Measurements from ENCODE around the gene COQ10A. TPM values are rescaled to one million over a fixed set of nuclear protein-coding genes. Genes with fewer than 3 reads are reported as not detected.
"Not testable (repeated sequence)": the region's sequence is repeated elsewhere in the genome, so short reads cannot be mapped to it uniquely, and the experiment has no call there.

Gene COQ10A
- total and polyA plus RNA-seq, 4 donors: 5.8 to 18.1 (median 12.4) TPM

DNA sequence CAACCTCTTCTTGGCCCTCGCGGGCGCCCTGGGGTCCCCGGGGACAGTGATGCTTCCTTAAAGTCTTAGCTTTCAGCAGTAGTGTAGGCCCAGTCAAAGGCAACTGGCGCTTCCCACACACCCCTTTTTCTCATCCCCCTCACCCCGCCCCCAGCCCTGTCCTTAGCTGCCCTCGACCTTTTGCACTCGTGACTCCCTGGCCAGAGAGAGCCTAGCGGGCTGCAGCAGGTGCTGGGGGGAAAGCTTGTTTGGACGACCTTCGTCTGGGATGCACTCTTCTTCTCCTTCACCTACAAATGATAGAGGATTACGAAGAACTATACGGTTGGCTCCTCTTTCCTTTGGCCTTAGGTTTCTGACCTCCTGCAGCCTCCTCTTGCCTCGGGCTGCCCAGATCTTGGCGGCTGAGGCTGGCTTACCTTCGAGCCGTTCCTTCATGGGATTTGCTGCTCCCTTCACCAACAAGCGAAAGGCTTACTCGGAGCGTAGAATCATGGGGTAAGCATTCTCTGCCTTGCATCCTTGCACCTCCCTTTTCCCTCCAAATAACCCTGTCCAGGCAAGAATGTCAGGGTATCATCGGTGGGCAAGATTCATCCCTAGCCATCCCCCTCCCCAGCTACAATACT lies 815 bp downstream of the COQ10A start:
- 31 to 41% methylated on average over 21 of the region's 21 CpGs for WGBS, 2 donors
- no peaks in the 10 kb centered on the region for H3K27me3 ChIP-seq (ENCODE audit: control insufficient read depth in 3 of 3, insufficient read depth in 3 of 3, low read length in 2 of 3)
- peak overlapping the region in 1 of 2 donors; percentile 76 for H3K9ac ChIP-seq (ENCODE audit: insufficient read depth in 1 of 2, low read length in 2 of 2)
- H3K9me3 ChIP-seq (ENCODE audit: control insufficient read depth in 4 of 4, insufficient read depth in 3 of 4, low read length in 3 of 4): no peaks in the 10 kb centered on the region
- H3K4me3 ChIP-seq: peak overlapping the region; percentile 83
- peaks cover 2 to 8% (median 4%) of the 10 kb centered on the region in 4 donors for H3K36me3 ChIP-seq (ENCODE audit: control insufficient read depth in 4 of 4, insufficient read depth in 4 of 4, low read length in 4 of 4)
- DNase-seq: no peak
- peaks cover 0 to 7% (median 4%) of the 10 kb centered on the region in 5 donors for H3K4me1 ChIP-seq (ENCODE audit: control insufficient read depth in 5 of 5, insufficient read depth in 5 of 5, low read length in 5 of 5)
- peak overlapping the region; percentile 84 to 99 for H3K27ac ChIP-seq (ENCODE audit: low read depth in 1 of 2, low read length in 1 of 2)
- no peak for ATAC-seq (ENCODE audit: insufficient read depth, low FRiP score)
- TF ChIP-seq, protein P1, sequence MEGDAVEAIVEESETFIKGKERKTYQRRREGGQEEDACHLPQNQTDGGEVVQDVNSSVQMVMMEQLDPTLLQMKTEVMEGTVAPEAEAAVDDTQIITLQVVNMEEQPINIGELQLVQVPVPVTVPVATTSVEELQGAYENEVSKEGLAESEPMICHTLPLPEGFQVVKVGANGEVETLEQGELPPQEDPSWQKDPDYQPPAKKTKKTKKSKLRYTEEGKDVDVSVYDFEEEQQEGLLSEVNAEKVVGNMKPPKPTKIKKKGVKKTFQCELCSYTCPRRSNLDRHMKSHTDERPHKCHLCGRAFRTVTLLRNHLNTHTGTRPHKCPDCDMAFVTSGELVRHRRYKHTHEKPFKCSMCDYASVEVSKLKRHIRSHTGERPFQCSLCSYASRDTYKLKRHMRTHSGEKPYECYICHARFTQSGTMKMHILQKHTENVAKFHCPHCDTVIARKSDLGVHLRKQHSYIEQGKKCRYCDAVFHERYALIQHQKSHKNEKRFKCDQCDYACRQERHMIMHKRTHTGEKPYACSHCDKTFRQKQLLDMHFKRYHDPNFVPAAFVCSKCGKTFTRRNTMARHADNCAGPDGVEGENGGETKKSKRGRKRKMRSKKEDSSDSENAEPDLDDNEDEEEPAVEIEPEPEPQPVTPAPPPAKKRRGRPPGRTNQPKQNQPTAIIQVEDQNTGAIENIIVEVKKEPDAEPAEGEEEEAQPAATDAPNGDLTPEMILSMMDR (IDR thresholded peaks at IDR 0.05; ENCODE audit: control extremely low read depth, extremely low read depth): no peak

DNA sequence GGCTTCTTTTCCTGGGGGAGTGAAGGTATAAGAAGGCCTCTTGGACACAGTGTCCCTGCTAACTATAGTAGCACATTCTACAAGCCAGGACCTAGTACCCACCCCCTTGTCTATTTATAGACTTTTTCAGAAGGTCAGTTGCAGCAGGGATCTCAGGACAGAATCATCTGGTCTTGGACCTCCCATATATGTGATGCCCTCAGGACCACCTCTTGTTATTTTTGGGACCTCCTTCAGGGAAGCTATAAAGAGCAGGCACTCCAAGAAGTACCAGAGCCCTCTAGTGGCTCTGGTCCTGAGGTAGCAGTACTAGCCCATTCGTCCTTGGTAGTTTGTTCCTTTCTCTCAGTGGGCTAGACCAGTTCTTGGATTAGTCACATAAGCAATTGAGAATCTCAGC lies 4.3 kb downstream of the COQ10A start:
- Histone ChIP-seq H3K27me3 (ENCODE audit: control insufficient read depth in 3 of 3, insufficient read depth in 3 of 3, low read length in 2 of 3) (no peaks in the 10 kb centered on the region), H3K4me3 (no peak overlapping the region), H3K27ac (ENCODE audit: low read depth in 1 of 2, low read length in 1 of 2) (peak overlapping the region in 1 of 2 donors; percentile 95), H3K9ac (ENCODE audit: insufficient read depth in 1 of 2, low read length in 2 of 2) (no peak overlapping the region), H3K9me3 (ENCODE audit: control insufficient read depth in 4 of 4, insufficient read depth in 3 of 4, low read length in 3 of 4) (no peaks in the 10 kb centered on the region), H3K36me3 (ENCODE audit: control insufficient read depth in 4 of 4, insufficient read depth in 4 of 4, low read length in 4 of 4) (peaks cover 22 to 32% (median 28%) of the 10 kb centered on the region in 4 donors), H3K4me1 (ENCODE audit: control insufficient read depth in 5 of 5, insufficient read depth in 5 of 5, low read length in 5 of 5) (peaks cover 0 to 7% (median 4%) of the 10 kb centered on the region in 5 donors)
- TF ChIP-seq, protein P1 (IDR thresholded peaks at IDR 0.05; ENCODE audit: control extremely low read depth, extremely low read depth): no peak
- ATAC-seq (ENCODE audit: insufficient read depth, low FRiP score): no peak
- DNase-seq: peak in 2 of 3 donors; percentile 28 to 33
- WGBS, 2 donors: 27 to 32% methylated on average over 1 of the region's 1 CpG

GRCh38 chr12:56272468-56272867 lies 5.7 kb downstream of the COQ10A start:
- not testable (repeated sequence) for H3K4me3 ChIP-seq; ATAC-seq (ENCODE audit: insufficient read depth, low FRiP score); H3K4me1 ChIP-seq (ENCODE audit: control insufficient read depth in 5 of 5, insufficient read depth in 5 of 5, low read length in 5 of 5); H3K9ac ChIP-seq (ENCODE audit: insufficient read depth in 1 of 2, low read length in 2 of 2); H3K27me3 ChIP-seq (ENCODE audit: control insufficient read depth in 3 of 3, insufficient read depth in 3 of 3, low read length in 2 of 3); H3K9me3 ChIP-seq (ENCODE audit: control insufficient read depth in 4 of 4, insufficient read depth in 3 of 4, low read length in 3 of 4); H3K27ac ChIP-seq (ENCODE audit: low read depth in 1 of 2, low read length in 1 of 2); DNase-seq
- peaks cover 23 to 34% (median 30%) of the 10 kb centered on the region in 4 donors for H3K36me3 ChIP-seq (ENCODE audit: control insufficient read depth in 4 of 4, insufficient read depth in 4 of 4, low read length in 4 of 4)
- WGBS, 2 donors: 85 to 96% methylated on average over 2 of the region's 2 CpGs

DNA sequence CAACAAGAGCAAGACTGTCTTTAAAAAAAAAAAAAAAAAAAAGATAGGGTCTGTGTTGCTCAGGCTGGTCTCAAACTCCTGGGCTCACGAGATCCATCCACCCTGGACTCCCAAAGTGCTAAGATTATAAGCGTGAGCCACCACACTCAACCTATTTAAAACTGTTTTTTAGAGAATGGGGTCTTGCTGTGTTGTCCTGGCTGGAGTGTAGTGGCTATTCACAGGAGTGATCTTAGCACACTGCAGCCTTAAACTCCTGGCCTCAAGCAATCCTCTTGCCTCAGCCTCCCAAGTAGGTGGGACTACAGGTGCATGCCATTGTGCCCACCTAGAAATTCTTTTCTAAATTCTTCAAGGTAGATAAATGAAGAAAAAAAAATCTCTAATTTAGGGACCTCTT lies 7.6 kb downstream of the COQ10A start:
- TF ChIP-seq, protein P1 (IDR thresholded peaks at IDR 0.05; ENCODE audit: control extremely low read depth, extremely low read depth): no peak
- peaks cover 0 to 3% (median 0%) of the 10 kb centered on the region in 5 donors for H3K4me1 ChIP-seq (ENCODE audit: control insufficient read depth in 5 of 5, insufficient read depth in 5 of 5, low read length in 5 of 5)
- H3K9ac ChIP-seq (ENCODE audit: insufficient read depth in 1 of 2, low read length in 2 of 2): no peak overlapping the region
- H3K9me3 ChIP-seq (ENCODE audit: control insufficient read depth in 4 of 4, insufficient read depth in 3 of 4, low read length in 3 of 4): no peaks in the 10 kb centered on the region
- no peaks in the 10 kb centered on the region for H3K27me3 ChIP-seq (ENCODE audit: control insufficient read depth in 3 of 3, insufficient read depth in 3 of 3, low read length in 2 of 3)
- no peak overlapping the region for H3K27ac ChIP-seq (ENCODE audit: low read depth in 1 of 2, low read length in 1 of 2)
- 95 to 97% methylated on average over 2 of the region's 2 CpGs for WGBS, 2 donors
- H3K4me3 ChIP-seq: no peak overlapping the region
- ATAC-seq (ENCODE audit: insufficient read depth, low FRiP score) (no peak), DNase-seq (no peak)
- peaks cover 23 to 39% (median 34%) of the 10 kb centered on the region in 4 donors for H3K36me3 ChIP-seq (ENCODE audit: control insufficient read depth in 4 of 4, insufficient read depth in 4 of 4, low read length in 4 of 4)
